ENCODE results near the gene ZNF385B.

ZNF385B gene

GRCh38 chr2:179410552-179411356 lies 450.7 kb downstream of the ZNF385B start:
- ATAC-seq (ENCODE audit: low read depth): peak; percentile 40; the same call in 2 of the 3 replicates
- no peaks in the 10 kb centered on the region for H3K27me3 ChIP-seq (ENCODE audit: insufficient read depth, poor library complexity, severe bottlenecking)

GRCh38 chr2:179403624-179404023 lies 457.8 kb downstream of the ZNF385B start:
- Histone ChIP-seq H3K4me3 (ENCODE audit: severe bottlenecking) (no peak overlapping the region), H3K27me3 (ENCODE audit: insufficient read depth, poor library complexity, severe bottlenecking) (no peaks in the 10 kb centered on the region), H3K36me3 (ENCODE audit: low read depth) (no peaks in the 10 kb centered on the region), H3K9me3 (ENCODE audit: severe bottlenecking) (peaks cover 2% of the 10 kb centered on the region), H3K4me1 (ENCODE audit: insufficient read depth, poor library complexity, severe bottlenecking) (no peaks in the 10 kb centered on the region), H3K27ac (ENCODE audit: poor library complexity, severe bottlenecking) (no peak overlapping the region)
- DNase-seq (ENCODE audit: low spot score) (no peak), ATAC-seq (ENCODE audit: low read depth) (no peak)
- no peak for TF ChIP-seq CTCF (IDR thresholded peaks at IDR 0.05; ENCODE audit: poor library complexity, severe bottlenecking)

More at GRCh38 chr2:179410552-179411356, 450.7 kb downstream of the ZNF385B start:
- Histone ChIP-seq H3K9me3 (ENCODE audit: severe bottlenecking) (peaks cover 2% of the 10 kb centered on the region), H3K27ac (ENCODE audit: poor library complexity, severe bottlenecking) (no peak overlapping the region), H3K4me3 (ENCODE audit: severe bottlenecking) (no peak overlapping the region), H3K4me1 (ENCODE audit: insufficient read depth, poor library complexity, severe bottlenecking) (no peaks in the 10 kb centered on the region), H3K36me3 (ENCODE audit: low read depth) (no peaks in the 10 kb centered on the region)
- DNase-seq (ENCODE audit: low spot score): no peak
- TF ChIP-seq CTCF (IDR thresholded peaks at IDR 0.05; ENCODE audit: poor library complexity, severe bottlenecking): peak; percentile 82

DNA sequence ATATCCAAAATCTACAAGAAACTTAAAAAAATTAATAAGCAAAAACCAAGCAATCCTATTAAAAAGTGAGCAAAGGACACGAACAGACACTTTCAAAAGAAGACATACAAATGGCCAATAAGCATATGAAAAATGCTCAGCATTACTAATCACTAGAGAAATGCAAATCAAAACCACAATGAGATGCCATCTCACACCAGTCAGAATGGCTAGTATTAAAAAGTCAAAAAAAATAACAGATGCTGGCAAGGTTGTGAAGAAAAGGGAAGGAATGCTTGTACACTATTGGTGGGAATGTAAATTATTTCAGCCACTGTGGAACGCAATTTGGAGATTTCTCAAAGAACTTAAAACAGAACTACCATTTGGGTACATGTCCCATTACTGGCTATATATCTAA lies 467.9 kb downstream of the ZNF385B start:
- ATAC-seq (ENCODE audit: low read depth) (no peak), DNase-seq (ENCODE audit: low spot score) (no peak)
- Histone ChIP-seq H3K27ac (ENCODE audit: poor library complexity, severe bottlenecking) (no peak overlapping the region), H3K4me1 (ENCODE audit: insufficient read depth, poor library complexity, severe bottlenecking) (no peaks in the 10 kb centered on the region), H3K9me3 (ENCODE audit: severe bottlenecking) (no peaks in the 10 kb centered on the region), H3K36me3 (ENCODE audit: low read depth) (no peaks in the 10 kb centered on the region), H3K4me3 (ENCODE audit: severe bottlenecking) (no peak overlapping the region), H3K27me3 (ENCODE audit: insufficient read depth, poor library complexity, severe bottlenecking) (no peaks in the 10 kb centered on the region)
- TF ChIP-seq CTCF (IDR thresholded peaks at IDR 0.05; ENCODE audit: poor library complexity, severe bottlenecking): no peak
